ENCODE data around the gene PLPPR2.
"Not testable (repeated sequence)": the region's sequence is repeated elsewhere in the genome, so short reads cannot be mapped to it uniquely, and the experiment has no call there.

The PLPPR2 gene

GRCh38 chr19:11340099-11340467 lies 15.1 kb upstream of the PLPPR2 start:
- not testable (repeated sequence) for DNase-seq (ENCODE audit: low read depth)

DNA sequence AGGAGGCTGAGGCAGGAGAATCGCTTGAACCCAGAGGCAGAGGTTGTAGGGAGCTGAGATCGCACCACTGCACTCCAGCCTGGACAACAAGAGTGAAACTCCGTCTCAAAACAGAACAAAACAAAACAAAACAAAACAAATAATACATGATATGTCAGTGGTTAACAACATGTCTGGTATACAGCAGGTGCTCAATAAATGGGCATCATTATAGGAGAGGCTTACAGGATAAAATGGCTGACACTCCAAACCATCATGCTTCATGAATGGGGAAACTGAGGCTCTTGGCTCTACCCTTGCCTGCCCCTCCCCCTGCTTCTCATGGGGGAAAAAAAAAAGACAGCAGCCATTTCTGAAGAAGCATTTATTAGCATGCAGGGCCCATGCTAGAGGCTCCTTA lies 12.8 kb upstream of the PLPPR2 start:
- DNase-seq (ENCODE audit: low read depth), result no peak

DNA sequence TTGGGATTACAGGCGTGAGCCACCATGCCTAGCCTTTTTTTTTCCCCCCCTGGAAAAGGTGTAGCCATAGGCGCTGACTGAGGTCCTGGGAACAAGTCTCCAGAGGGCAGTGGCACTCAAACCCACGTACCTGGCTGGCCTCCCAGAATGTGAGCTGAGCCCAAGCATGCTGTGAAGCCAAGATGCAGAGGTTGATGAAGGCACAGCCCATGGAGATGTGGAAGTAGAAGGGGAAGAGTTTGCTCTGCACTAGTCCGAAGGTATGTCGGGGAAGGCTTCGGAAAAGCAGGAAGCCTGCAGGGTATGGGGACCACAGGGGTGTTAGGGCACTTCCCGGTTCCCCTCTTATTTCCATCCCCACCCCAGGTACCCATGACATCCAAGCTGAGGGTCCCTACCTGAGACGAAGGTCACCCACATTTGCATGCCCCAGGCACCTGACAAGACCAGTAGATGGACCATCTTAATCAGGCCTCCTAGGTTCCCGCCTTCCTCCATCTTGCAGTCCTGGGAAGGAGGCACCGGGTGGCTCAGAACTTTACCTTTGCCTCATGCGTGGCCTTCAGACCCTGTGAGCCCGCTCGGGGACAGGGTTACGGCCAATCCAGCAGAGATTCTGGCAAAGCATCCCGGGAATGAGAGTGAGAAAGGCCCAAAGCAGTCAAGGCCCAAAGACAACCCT lies 10.0 kb upstream of the PLPPR2 start:
- no peak for DNase-seq (ENCODE audit: low read depth)

DNA sequence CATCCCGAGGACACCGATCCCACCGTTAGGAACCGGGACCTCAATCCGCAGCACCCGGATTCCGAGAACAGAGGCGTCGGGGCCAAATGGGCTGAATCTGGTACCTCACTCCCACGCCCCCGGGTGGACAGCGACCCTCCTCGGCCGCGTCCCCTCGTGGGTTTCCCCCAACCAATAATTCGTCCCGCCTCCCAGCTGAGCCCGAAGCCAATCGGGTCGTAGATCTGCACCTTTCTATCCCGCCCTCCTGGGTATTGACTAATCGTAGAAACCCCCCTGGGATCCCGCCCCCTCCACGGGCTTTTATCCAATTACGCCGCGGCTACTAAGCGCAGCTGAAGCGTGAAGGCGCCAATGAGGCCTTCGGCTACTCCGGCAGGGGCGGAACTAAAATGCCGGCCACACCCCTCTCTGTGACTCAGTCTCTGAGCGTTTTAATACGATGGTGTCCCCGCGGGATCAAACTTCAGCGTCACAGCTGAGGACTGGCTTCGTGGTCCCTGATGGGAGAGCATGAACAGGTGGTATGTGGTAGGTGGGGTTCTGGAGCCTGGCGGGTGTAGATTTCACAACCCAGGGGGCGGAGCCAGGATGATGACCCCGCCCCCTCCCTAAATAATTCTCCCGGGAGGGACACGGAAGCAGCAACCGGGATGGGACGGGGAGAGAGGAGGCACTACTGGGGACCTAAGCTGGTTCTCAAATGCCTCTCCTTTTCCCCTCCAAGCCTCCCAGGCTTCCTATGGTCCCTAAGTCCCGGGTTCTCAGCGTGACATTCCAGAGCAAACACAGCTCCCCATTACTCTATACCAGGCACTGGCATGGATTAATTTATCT lies 8.9 kb upstream of the PLPPR2 start, which contains the start of the genes CCDC159 and TMEM205:
CCDC159 (plus strand) TSS at position 416 of the 837 bp plus-strand sequence; CDS start at position 504, 88 bp downstream.
TMEM205 (minus strand) TSS at position 165 of the 837 bp plus-strand sequence. CDS start 649 bp downstream, outside the sequence.
- DNase-seq (ENCODE audit: low read depth), result peak; percentile 98

DNA sequence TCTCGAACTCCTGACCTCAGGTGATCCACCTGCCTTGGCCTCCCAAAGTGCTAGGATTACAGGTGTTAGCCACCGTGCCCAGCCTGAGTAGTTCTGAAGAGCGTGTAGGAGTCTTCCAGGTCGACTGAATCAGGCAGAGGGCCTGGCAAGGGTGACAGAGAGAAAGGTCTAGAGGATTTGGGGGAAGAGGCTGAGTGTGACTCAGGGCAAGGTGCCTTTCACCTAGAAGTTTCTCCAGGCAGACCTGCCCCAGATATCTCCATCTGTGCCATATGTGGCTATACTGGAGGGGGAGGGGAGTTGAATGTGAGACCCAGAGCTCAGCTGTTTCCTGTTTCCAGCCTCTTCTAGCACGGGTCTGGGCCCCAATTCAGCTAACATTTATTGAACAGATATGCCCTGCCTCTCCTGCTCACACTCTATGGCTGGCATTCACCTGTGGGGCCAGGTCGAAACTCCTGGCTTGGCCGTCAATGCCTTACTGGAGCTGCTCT lies 7.6 kb upstream of the PLPPR2 start:
- DNase-seq (ENCODE audit: low read depth), result no peak

DNA sequence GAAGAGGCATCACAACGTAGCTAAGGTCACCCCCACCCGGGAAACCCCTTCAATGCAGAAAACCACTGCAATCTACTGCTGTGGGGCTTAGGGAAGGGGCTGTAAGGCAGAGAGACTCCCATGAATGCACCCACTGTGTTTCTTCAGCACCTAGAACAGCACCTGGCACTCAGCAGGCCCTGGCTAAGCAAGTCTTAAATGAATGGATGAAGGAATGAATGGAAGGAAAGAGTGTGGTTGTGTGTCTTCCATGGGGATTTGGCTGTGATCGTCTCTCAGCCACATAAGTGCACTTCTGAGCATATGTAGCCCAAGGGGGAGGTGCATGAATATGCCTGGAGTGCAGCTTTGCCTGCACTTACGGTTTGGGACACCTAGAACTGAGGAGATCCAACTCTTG lies 6.1 kb upstream of the PLPPR2 start:
- DNase-seq (ENCODE audit: low read depth), result no peak

GRCh38 chr19:11354102-11354501 lies 1.1 kb upstream of the PLPPR2 start:
- not testable (repeated sequence) for DNase-seq (ENCODE audit: low read depth)

- DNase-seq (ENCODE audit: low read depth), result no peak
These were observed 804 bp downstream of the PLPPR2 start for GRCh38 chr19:11356074-11356397.

DNA sequence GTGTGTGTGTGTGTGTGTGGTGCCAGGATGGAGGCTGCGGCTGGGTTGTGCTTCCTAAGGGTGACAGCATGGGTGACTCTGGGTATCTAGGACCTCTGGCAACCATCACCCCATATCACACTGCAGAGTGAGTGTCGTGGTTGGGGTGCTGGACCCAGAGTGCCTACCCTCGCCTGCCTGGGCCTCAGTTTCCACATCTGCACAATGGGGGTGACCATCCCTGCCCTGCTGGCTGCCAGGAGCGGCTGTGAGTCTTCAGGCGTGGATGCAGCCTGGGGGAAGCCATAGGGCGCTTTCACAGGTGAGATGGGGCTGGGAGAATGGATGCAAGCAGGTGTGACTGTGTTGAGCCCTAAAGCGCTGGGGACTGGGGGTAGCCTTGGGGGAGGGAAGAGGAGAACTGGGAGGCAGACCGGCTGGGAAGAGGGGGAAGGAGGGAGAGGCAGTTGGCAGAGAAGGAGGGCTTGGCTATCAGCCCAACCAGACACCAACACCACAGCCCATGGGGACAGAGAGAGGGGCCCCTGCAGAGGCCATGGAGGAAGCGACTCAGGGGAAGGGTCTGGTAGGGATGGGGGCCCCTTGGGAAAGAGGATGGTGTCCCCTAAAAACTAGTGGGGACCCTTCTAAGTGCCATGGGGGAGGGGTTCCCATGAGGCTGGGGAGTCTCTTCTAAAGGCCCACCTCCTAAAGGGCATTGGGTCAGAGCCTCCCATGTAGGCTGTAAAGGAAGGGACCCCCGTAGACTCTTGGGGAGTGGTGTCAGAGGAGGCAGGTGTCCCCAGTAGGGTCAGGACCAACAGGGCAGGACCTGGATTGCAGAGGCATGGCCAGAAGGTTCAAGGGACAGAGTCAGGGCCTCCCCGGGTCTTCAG lies 1.7 kb downstream of the PLPPR2 start:
- no peak for DNase-seq (ENCODE audit: low read depth)

DNA sequence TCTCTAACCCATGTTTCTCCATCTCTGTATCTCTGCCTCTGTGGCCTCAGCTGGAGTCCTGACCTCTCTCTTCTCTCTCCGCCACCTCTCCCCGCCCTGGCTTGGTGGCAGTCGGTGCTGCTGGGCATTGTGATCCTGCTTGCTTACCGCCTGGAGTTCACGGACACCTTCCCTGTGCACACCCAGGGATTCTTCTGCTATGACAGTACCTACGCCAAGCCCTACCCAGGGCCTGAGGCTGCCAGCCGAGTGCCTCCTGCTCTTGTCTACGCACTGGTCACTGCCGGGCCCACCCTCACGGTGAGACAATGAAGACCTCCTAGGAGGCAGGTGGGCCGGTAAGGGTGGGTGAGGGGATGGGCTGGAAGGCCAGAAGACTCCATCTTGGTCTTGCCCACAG lies 4.2 kb downstream of the PLPPR2 start:
- no peak for DNase-seq (ENCODE audit: low read depth)

GRCh38 chr19:11361037-11361770 lies 6.0 kb downstream of the PLPPR2 start:
- DNase-seq (ENCODE audit: low read depth), result no peak

- DNase-seq (ENCODE audit: low read depth), result no peak
These were observed 6.8 kb downstream of the PLPPR2 start for GRCh38 chr19:11361771-11362731.

- DNase-seq (ENCODE audit: low read depth), result no peak
These were observed 8.6 kb downstream of the PLPPR2 start for GRCh38 chr19:11363881-11364280.

DNA sequence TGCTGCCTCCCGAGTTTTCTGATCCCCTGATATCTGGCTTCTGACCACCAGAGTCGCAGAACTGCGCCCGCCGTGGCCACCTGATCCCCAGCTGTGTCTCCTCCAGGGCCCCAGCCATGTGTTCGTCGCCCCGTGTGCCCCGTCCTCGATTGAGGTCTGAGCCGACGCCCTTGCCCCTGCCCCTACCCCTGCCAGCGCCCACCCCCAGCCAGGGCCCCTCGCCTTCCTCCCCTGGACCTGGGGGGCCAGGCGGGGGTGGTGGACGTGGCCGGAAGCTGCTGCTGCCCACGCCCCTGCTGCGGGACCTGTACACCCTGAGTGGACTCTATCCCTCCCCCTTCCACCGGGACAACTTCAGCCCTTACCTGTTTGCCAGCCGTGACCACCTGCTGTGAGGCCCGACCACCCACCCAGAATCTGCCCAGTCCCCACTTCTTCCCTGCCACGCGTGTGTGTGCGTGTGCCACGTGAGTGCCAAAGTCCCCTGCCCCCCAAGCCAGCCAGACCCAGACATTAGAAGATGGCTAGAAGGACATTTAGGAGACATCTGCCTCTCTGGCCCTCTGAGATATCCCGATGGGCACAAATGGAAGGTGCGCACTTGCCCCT lies 9.2 kb downstream of the PLPPR2 start:
- DNase-seq (ENCODE audit: low read depth), result no peak

- DNase-seq (ENCODE audit: low read depth), result no peak
These were observed 9.7 kb downstream of the PLPPR2 start for GRCh38 chr19:11364935-11365334.

DNA sequence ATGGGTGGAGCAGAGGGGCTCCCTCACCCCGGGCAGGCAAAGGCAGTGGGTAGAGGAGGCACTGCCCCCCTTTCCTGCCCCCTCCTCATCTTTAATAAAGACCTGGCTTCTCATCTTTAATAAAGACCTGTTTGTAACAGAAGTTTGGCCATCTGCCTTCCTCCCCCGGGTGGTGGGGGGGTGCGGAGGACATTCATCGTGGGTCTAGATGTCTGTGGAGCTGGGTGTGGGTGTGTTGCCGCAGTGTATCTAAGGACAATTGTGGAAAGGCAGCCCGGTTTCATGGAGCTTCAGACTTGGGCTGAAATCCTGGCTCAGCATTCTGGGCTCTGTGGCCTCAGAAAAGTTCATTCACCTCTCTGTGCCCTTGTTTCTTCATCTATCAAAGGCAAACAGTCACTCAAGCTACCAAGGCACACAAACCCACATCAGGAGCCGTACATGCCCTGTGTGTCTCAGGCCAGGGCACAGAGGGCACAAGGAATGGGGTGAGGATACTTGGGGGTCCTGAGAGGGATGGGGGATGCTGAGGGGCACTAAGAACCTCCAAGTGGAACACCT lies 10.4 kb downstream of the PLPPR2 start:
- no peak for DNase-seq (ENCODE audit: low read depth)

DNA sequence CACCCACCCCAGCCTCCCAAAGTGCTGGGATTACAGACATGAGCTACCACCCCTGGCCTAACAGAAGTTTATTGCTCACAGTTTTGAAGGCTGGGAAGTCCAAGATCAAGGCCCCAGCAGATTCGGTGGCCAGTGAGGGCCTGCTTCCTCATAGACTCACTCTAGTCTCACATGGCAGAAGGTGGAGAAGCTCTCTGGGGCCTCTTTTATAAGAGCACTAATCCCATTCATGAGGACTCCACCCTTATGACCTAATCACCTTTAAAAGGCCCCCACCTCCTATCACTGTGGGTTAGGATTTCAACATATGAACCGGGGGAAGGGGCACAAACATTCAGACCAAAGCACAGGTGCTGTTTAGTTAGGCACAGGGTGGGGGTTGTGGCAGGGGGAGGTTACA lies 12.3 kb downstream of the PLPPR2 start:
- no peak for DNase-seq (ENCODE audit: low read depth)

- no peak for DNase-seq (ENCODE audit: low read depth)
These were observed 15.5 kb downstream of the PLPPR2 start for GRCh38 chr19:11370744-11371143.

- no peak for DNase-seq (ENCODE audit: low read depth)
These were observed 18.1 kb downstream of the PLPPR2 start for GRCh38 chr19:11373166-11373884.
